Tibial nerve (tissue), 4 donors: ENCODE measurements around the gene MAGI1. TPM values are rescaled to one million over a fixed set of nuclear protein-coding genes. Genes with fewer than 3 reads are reported as not detected.

ENCODE experiments used
- DNase-seq, 2 donors: peaks; one replicate each; pipeline ENCODE4 v3.0.0-alpha.2; 2019; ENCODE audit warnings: low spot score in 2 of 2
- H3K27ac ChIP-seq, 4 donors: fragments of 200-600 bp; sonication (generic) in 3 of 4; one replicate each; pipeline ENCODE4 v1.5.1; 2017 to 2019; ENCODE audit warnings: mild to moderate bottlenecking in 1 of 4
- H3K27me3 ChIP-seq, 2 donors: fragments of 200-600 bp; sonication (generic) in 1 of 2; one replicate each; pipeline versions ENCODE4 v1.5.1 to v1.6.0; 2017 to 2019
- H3K36me3 ChIP-seq, 3 donors: fragments of 200-600 bp; sonication (generic); one replicate each; pipeline ENCODE4 v1.5.1; 2018 to 2019
- H3K4me1 ChIP-seq, 4 donors: fragments of 200-600 bp; sonication (generic) in 3 of 4; one replicate each; pipeline ENCODE4 v1.5.1; 2017 to 2019
- H3K4me3 ChIP-seq, 4 donors: fragments of 200-600 bp; sonication (generic) in 3 of 4; one replicate each; pipeline ENCODE4 v1.5.1; 2017 to 2019; ENCODE audit warnings: mild to moderate bottlenecking in 1 of 4, moderate library complexity in 1 of 4
- H3K9me3 ChIP-seq, 4 donors: fragments of 200-600 bp; sonication (generic) in 3 of 4; one replicate each; pipeline ENCODE4 v1.5.1; 2017 to 2019
- EP300 ChIP-seq, 2 donors: sonication (generic); formaldehyde crosslinking; IDR thresholded peaks; one replicate each; pipeline ENCODE4 v1.6.1; 2017; ENCODE audit warnings: antibody characterized with exemption in 2 of 2, mild to moderate bottlenecking in 1 of 2
- POLR2A ChIP-seq, 2 donors: fragments of 450-650 bp; IDR thresholded peaks; one replicate each; pipeline ENCODE4 v1.6.1; 2017; ENCODE audit warnings: antibody characterized with exemption in 2 of 2, mild to moderate bottlenecking in 2 of 2, moderate library complexity in 2 of 2
- WGBS, 2 donors: methylation state at CpG; one replicate each; pipeline ENCODE4 v1.1.5; 2018; 5-methylcytosine and 5-hydroxymethylcytosine counted together
- total RNA-seq, 4 donors: library from RNA; depleted of rRNA; stranded (reverse); fragments of >200 nt; gene quantifications; one replicate each; pipeline ENCODE4 v1.1.0, GENCODE V29; 2016
- TF ChIP-seq, protein P1 (sequence below), 5 experiments: fragments of 200-600 bp in 3 of 5; fragments of 450-650 bp in 2 of 5; sonication (generic) in 3 of 5; IDR thresholded peaks; one replicate each; pipeline ENCODE4 v1.5.1; 2016 to 2019; ENCODE audit warnings: antibody characterized with exemption in 5 of 5, mild to moderate bottlenecking in 3 of 5, moderate library complexity in 2 of 5

Gene MAGI1
- total RNA-seq, 4 donors from 2014 or later = 30.6 to 52.8 (median 36.1) TPM

DNA sequence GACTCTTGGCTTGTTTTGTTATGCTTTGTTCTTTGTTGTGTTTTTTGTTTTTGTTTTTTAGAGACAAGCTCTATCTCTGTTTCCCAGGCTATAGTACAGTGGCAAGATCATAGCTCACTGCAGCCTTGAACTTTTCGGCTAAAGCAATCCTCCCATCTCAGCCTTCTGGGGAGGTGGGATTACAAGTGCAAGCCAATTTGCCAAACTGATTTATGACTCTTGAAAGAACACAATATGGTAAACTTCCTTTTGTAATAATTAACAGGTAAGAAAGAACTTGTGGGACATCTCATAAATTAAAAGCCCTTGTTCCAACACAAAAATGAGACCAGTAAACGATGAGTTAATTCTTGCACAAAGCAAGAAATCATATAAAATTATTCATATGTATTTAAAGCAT, 476.3 kb downstream of the MAGI1 start:
- no peak for DNase-seq
- H3K4me3 ChIP-seq = no peak overlapping the region
- peaks cover 0 to 8% (median 4%) of the 10 kb centered on the region in 4 donors for H3K4me1 ChIP-seq
- TF ChIP-seq POLR2A (IDR thresholded peaks at IDR 0.05) (no peak), EP300 (IDR thresholded peaks at IDR 0.05) (no peak)
- TF ChIP-seq, protein P1, sequence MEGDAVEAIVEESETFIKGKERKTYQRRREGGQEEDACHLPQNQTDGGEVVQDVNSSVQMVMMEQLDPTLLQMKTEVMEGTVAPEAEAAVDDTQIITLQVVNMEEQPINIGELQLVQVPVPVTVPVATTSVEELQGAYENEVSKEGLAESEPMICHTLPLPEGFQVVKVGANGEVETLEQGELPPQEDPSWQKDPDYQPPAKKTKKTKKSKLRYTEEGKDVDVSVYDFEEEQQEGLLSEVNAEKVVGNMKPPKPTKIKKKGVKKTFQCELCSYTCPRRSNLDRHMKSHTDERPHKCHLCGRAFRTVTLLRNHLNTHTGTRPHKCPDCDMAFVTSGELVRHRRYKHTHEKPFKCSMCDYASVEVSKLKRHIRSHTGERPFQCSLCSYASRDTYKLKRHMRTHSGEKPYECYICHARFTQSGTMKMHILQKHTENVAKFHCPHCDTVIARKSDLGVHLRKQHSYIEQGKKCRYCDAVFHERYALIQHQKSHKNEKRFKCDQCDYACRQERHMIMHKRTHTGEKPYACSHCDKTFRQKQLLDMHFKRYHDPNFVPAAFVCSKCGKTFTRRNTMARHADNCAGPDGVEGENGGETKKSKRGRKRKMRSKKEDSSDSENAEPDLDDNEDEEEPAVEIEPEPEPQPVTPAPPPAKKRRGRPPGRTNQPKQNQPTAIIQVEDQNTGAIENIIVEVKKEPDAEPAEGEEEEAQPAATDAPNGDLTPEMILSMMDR (IDR thresholded peaks at IDR 0.05) = no peak
- H3K36me3 ChIP-seq = no peaks in the 10 kb centered on the region
- no peak overlapping the region for H3K27ac ChIP-seq
- WGBS, 2 donors = 77 to 81% methylated on average over 2 of the region's 2 CpGs
- no peaks in the 10 kb centered on the region for H3K9me3 ChIP-seq
- no peaks in the 10 kb centered on the region for H3K27me3 ChIP-seq

DNA sequence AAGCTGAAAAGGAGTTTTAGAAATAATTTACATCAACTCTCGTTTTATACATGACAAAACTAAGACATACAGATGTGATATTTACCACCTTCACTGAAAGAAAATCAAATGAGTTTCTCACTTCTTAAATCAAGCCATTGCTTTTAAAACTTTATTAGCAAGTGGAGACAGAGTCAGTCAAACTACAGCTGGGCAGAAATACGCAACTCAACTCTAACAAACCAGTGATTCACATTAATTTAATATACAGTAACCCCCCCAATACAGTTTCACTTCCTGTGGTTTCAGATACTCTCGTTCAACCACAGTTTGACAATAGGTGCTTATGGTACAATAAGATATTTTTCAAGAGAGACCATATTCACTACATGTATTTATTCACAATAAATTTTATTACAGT, 477.1 kb downstream of the MAGI1 start:
- TF ChIP-seq EP300 (IDR thresholded peaks at IDR 0.05) (no peak), POLR2A (IDR thresholded peaks at IDR 0.05) (no peak)
- TF ChIP-seq, protein P1 (IDR thresholded peaks at IDR 0.05) = no peak
- no peak for DNase-seq
- H3K4me1 ChIP-seq = peaks cover 0 to 8% (median 4%) of the 10 kb centered on the region in 4 donors
- H3K4me3 ChIP-seq = no peak overlapping the region
- no peaks in the 10 kb centered on the region for H3K27me3 ChIP-seq
- H3K9me3 ChIP-seq = no peaks in the 10 kb centered on the region
- 60 to 74% methylated on average over 3 of the region's 3 CpGs for WGBS, 2 donors
- peak overlapping the region in 1 of 4 donors; percentile 4 for H3K27ac ChIP-seq
- H3K36me3 ChIP-seq = no peaks in the 10 kb centered on the region

DNA sequence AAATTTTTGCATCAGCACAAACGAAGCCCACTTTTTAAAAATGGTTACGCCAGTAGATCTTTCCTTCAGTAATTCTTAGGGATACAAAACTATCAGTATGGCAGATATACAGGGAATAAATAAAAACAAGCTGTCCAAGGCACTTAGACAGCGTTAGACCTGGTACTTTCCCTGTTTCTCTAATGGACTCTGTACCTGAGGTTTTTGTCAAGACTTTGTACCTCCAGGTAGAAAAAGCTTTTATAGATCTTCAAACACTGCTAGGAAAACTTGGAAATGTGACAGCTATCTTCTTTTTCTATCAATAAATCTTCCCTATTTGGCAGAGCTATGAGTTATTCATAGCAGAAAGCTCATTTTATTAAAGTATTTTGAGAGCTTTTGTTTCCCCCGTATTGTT, 477.8 kb downstream of the MAGI1 start:
- Histone ChIP-seq H3K9me3 (no peaks in the 10 kb centered on the region), H3K4me3 (no peak overlapping the region), H3K27ac (no peak overlapping the region), H3K36me3 (no peaks in the 10 kb centered on the region), H3K4me1 (peaks cover 0 to 8% (median 4%) of the 10 kb centered on the region in 4 donors), H3K27me3 (no peaks in the 10 kb centered on the region)
- WGBS, 2 donors = 84 to 86% methylated on average over 4 of the region's 4 CpGs
- DNase-seq = no peak
- TF ChIP-seq EP300 (IDR thresholded peaks at IDR 0.05) (no peak), POLR2A (IDR thresholded peaks at IDR 0.05) (no peak)
- TF ChIP-seq, protein P1 (IDR thresholded peaks at IDR 0.05) = no peak

DNA sequence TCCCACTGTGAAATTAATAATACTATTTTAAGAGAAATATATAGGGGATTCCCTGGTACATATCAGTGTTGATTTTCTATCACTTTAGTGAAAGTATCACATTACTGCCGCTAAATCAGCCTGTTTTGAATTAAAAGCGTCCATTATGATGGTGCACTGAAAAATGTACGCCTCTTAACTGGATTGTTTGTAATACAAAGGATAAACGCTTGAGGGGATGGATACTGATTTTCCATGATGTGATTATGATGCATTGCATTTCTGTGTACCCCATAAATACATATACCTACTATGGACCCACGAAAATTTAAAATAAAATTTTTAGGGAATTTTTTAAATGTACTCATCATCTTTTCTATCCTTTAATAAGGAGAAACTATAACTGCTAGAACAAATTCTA, 478.6 kb downstream of the MAGI1 start:
- Histone ChIP-seq H3K27me3 (no peaks in the 10 kb centered on the region), H3K4me1 (peaks cover 0 to 8% (median 4%) of the 10 kb centered on the region in 4 donors), H3K27ac (no peak overlapping the region), H3K36me3 (no peaks in the 10 kb centered on the region), H3K4me3 (no peak overlapping the region), H3K9me3 (no peaks in the 10 kb centered on the region)
- TF ChIP-seq, protein P1 (IDR thresholded peaks at IDR 0.05) = no peak
- TF ChIP-seq EP300 (IDR thresholded peaks at IDR 0.05) (no peak), POLR2A (IDR thresholded peaks at IDR 0.05) (no peak)
- DNase-seq = no peak
- WGBS, 2 donors = 90 to 91% methylated on average over 5 of the region's 5 CpGs

DNA sequence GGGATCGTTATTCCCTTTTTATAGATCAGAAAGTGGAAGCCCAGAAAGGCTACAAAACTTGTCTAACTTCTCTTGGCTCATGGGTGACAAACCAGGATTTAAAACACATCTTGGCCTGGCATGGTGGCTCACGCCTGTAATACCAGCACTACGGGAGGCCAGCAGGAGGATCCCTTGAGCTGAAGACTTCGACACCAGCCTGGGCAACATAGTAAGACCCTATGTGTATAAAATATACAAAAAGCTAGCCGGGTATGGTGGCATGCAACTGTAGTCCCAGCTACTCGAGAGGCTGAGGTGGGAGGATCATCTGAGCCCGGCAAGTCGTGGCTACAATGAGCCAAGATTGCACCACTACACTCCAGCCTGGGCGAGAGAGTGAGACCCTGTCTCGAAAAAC, 479.1 kb downstream of the MAGI1 start:
- TF ChIP-seq, protein P1 (IDR thresholded peaks at IDR 0.05) = no peak
- H3K36me3 ChIP-seq = no peaks in the 10 kb centered on the region
- no peaks in the 10 kb centered on the region for H3K27me3 ChIP-seq
- no peak overlapping the region for H3K27ac ChIP-seq
- H3K4me3 ChIP-seq = no peak overlapping the region
- H3K9me3 ChIP-seq = no peaks in the 10 kb centered on the region
- no peak for DNase-seq
- 94 to 99% methylated on average over 10 of the region's 10 CpGs for WGBS, 2 donors
- H3K4me1 ChIP-seq = peaks cover 0 to 8% (median 4%) of the 10 kb centered on the region in 4 donors
